GM12865 (cell line): Measurements from ENCODE around the gene ZNF783.

Experiments
- DNase-seq: peaks from one replicate; pipeline ENCODE4 v3.0.0; 2010; ENCODE audit warnings: low read depth
- H3K4me3 ChIP-seq: 2 replicates; pipeline ENCODE4 v1.5.1; 2011; ENCODE audit warnings: mild to moderate bottlenecking, low read depth, low read length, control low read depth
- TF ChIP-seq, protein P1 (sequence below): IDR thresholded peaks from 2 replicates; pipeline ENCODE4 v1.5.1; 2011; ENCODE audit warnings: low read length, control low read depth, low read depth, inconsistent platforms; ENCODE audit not compliant: insufficient read depth; ENCODE audit errors: missing control alignments

The ZNF783 gene

DNA sequence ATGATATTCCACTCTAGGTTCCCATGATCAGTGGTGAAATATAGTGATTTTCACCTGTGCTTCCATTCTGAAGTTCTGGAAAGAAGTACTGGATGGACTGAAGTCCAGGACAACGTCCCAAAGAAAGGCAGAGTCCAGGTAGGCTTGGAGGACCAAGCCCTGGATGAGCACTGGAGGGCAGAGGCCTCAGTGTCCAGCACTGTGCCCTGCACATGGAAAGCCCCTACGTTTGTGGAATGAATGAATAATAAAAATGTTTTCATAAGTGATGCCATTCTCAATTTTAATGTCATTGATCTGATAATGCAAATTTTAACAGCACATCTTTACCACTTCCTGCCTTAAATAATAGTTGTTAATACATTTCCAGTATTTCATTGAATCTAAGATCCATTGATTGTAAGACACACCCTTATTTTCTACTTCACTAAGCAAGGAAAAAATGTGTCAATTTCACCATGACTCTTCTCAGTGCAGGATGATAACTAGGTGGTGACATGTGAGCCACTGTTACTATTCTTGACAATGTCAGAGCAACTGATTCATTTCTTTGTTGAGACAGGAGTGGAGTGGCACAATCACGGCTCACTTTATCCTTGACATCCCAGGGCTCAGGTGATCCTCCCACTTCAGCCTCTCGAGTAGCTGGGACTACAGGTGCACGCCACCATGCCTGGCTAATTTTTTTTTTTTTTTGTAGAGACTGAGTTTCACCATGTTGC lies 35.2 kb downstream of the ZNF783 start:
- H3K4me3 ChIP-seq = no peak overlapping the region
- TF ChIP-seq, protein P1, sequence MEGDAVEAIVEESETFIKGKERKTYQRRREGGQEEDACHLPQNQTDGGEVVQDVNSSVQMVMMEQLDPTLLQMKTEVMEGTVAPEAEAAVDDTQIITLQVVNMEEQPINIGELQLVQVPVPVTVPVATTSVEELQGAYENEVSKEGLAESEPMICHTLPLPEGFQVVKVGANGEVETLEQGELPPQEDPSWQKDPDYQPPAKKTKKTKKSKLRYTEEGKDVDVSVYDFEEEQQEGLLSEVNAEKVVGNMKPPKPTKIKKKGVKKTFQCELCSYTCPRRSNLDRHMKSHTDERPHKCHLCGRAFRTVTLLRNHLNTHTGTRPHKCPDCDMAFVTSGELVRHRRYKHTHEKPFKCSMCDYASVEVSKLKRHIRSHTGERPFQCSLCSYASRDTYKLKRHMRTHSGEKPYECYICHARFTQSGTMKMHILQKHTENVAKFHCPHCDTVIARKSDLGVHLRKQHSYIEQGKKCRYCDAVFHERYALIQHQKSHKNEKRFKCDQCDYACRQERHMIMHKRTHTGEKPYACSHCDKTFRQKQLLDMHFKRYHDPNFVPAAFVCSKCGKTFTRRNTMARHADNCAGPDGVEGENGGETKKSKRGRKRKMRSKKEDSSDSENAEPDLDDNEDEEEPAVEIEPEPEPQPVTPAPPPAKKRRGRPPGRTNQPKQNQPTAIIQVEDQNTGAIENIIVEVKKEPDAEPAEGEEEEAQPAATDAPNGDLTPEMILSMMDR = no peak
- no peak for DNase-seq

DNA sequence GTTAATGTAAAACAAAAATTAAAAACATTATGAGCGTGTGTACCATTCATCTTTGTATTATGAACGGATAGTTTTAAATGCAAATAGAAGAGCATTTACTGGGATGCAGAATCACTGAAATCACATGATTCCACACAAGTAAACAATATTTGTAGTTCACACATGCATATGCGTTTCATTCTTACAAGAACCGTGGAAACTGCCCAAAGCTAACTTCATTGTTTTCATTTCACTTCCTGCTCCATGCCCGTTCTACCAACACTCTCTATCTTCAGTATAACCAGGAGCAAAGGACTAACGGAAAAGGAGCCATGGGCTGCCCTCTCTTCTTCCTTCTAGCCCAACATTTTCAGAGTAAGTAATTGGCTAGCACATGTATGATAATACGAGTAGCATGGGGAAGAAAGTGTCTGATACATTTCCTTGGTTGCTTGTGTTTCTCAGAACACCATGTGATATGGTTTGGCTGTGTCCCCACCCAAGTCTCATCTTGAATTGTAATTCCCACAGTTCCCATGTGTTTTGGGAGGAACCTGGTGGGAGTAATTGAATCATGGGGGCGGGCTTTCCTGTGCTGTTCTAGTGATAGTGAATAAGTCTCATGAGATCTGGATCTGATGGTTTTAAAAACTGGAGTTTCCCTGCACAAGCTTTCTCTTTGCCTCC lies 38.8 kb downstream of the ZNF783 start:
- TF ChIP-seq, protein P1 = no peak
- no peak for DNase-seq
- H3K4me3 ChIP-seq = no peak overlapping the region

DNA sequence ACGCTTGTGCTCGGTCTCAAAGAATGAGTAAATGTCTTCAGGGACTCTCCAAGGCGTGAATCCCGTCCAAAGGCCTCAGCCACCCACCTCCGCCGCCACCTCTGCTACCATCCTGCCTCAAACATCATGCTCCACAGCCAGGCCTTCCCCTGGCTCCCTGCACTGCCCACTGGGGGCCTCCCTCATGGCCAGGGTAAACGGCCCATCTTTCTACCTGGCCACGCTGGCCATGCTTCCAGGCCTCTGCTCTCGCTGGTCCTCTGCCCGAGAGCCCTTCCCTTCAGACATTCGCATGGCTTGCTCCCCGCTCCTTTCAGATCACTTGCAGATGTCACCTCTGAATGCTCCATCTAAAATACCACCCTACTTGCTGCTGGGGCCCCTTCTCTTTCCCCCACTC lies 40.2 kb downstream of the ZNF783 start:
- TF ChIP-seq, protein P1 = no peak
- DNase-seq = no peak
- H3K4me3 ChIP-seq = no peak overlapping the region

DNA sequence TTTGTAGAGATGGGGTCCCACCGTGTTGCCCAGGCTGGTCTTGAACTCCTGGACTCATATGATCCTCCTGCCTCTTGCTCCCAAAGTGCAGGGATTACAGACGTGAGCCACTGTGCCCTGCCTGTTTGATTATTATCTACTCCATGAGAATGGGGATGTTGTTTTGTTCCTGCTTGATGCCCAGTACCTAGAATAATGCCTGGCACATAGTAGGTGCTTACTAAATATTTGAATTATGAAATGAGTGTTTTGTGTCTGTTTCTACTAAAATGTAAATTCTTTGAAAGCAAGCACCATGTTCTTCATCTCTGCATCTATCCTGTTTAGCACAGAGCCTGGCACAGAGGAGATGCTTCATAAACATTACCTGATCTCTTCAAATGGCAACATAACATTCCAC lies 40.9 kb downstream of the ZNF783 start:
- TF ChIP-seq, protein P1 = no peak
- no peak overlapping the region for H3K4me3 ChIP-seq
- DNase-seq = no peak

DNA sequence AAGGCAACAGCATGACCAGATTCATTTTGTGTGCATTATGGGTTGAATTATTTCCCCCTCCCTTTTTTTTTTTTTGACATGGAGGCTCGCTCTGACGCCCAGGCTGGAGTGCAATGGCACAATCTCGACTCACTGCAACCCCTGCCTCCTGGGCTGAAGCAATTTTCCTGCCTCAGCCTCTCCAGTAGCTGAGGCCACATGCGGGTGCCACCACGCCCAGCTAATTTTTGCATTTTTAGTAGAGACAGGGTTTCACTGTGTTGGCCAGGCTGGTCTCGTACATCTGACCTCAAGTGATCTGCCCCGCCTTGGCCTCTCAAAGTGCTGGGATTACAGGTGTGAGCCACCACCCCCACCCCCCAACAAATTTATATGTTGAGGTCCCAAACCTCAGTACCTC lies 42.0 kb downstream of the ZNF783 start:
- DNase-seq = no peak
- H3K4me3 ChIP-seq = no peak overlapping the region
- TF ChIP-seq, protein P1 = no peak

DNA sequence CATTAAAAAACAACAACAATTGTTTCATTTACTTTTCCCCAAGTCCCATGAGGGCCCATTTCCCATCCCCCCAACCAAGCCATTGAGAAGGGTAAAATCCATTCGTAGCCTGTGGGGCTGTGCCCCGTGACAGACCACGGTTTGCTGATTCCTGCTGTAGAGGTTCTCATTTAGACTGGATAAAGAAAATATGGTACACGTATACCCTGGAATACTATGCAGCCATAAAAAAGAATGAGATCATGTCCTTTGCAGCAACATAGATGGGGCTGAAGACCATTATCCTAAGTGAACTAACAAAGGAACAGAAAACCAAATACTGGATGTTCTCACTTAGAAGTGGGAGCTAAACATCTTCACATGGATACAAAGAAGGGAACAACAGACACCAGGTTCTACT lies 44.9 kb downstream of the ZNF783 start:
- DNase-seq = no peak
- TF ChIP-seq, protein P1 = no peak
- H3K4me3 ChIP-seq = no peak overlapping the region
